ENCODE measurements around the gene GPC6. TPM values are rescaled to one million over a fixed set of nuclear protein-coding genes. Genes with fewer than 3 reads are reported as not detected.

Gene GPC6
- total RNA-seq, 1 donor from 2014 or later: 5.5 TPM

- no peaks in the 10 kb centered on the region for H3K36me3 ChIP-seq (ENCODE audit: control insufficient read depth, insufficient read depth, low read length)
- no peak for DNase-seq (ENCODE audit: low read depth)
- TF ChIP-seq CTCF (IDR thresholded peaks at IDR 0.05; ENCODE audit: insufficient read depth, low read length, severe bottlenecking): no peak
- no peaks in the 10 kb centered on the region for H3K27me3 ChIP-seq (ENCODE audit: control insufficient read depth, insufficient read depth, low read length)
- no peak for FAIRE-seq
- no peak overlapping the region for H3K4me3 ChIP-seq (ENCODE audit: low read depth, low read length)
Observed at GRCh38 chr13:94382960-94383359, 1156.4 kb downstream of the GPC6 start.

GRCh38 chr13:94384231-94384905, 1157.8 kb downstream of the GPC6 start:
- no peaks in the 10 kb centered on the region for H3K27me3 ChIP-seq (ENCODE audit: control insufficient read depth, insufficient read depth, low read length)
- DNase-seq (ENCODE audit: low read depth) (no peak), FAIRE-seq (no peak)
- H3K4me3 ChIP-seq (ENCODE audit: low read depth, low read length): no peak overlapping the region
- no peak for TF ChIP-seq CTCF (IDR thresholded peaks at IDR 0.05; ENCODE audit: insufficient read depth, low read length, severe bottlenecking)
- no peaks in the 10 kb centered on the region for H3K36me3 ChIP-seq (ENCODE audit: control insufficient read depth, insufficient read depth, low read length)

- Histone ChIP-seq H3K4me3 (ENCODE audit: low read depth, low read length) (no peak overlapping the region), H3K27me3 (ENCODE audit: control insufficient read depth, insufficient read depth, low read length) (no peaks in the 10 kb centered on the region), H3K36me3 (ENCODE audit: control insufficient read depth, insufficient read depth, low read length) (no peaks in the 10 kb centered on the region)
- TF ChIP-seq CTCF (IDR thresholded peaks at IDR 0.05; ENCODE audit: insufficient read depth, low read length, severe bottlenecking): no peak
- DNase-seq (ENCODE audit: low read depth) (no peak), FAIRE-seq (no peak)
Observed at GRCh38 chr13:94387047-94387446, 1160.4 kb downstream of the GPC6 start.

- TF ChIP-seq CTCF (IDR thresholded peaks at IDR 0.05; ENCODE audit: insufficient read depth, low read length, severe bottlenecking): no peak
- H3K36me3 ChIP-seq (ENCODE audit: control insufficient read depth, insufficient read depth, low read length): no peaks in the 10 kb centered on the region
- no peak for FAIRE-seq
- no peak overlapping the region for H3K4me3 ChIP-seq (ENCODE audit: low read depth, low read length)
- H3K27me3 ChIP-seq (ENCODE audit: control insufficient read depth, insufficient read depth, low read length): no peaks in the 10 kb centered on the region
- DNase-seq (ENCODE audit: low read depth): no peak
Observed at GRCh38 chr13:94389604-94390351, 1163.2 kb downstream of the GPC6 start.

GRCh38 chr13:94390881-94391280, 1164.3 kb downstream of the GPC6 start:
- no peak for TF ChIP-seq CTCF (IDR thresholded peaks at IDR 0.05; ENCODE audit: insufficient read depth, low read length, severe bottlenecking)
- Histone ChIP-seq H3K4me3 (ENCODE audit: low read depth, low read length) (no peak overlapping the region), H3K27me3 (ENCODE audit: control insufficient read depth, insufficient read depth, low read length) (no peaks in the 10 kb centered on the region), H3K36me3 (ENCODE audit: control insufficient read depth, insufficient read depth, low read length) (no peaks in the 10 kb centered on the region)
- DNase-seq (ENCODE audit: low read depth) (no peak), FAIRE-seq (no peak)
